Smooth muscle cell (in vitro differentiated cells): ENCODE results near the gene CHD6. TPM values are rescaled to one million over a fixed set of nuclear protein-coding genes. Genes with fewer than 3 reads are reported as not detected.

Experiments
- DNase-seq: peaks from one replicate; lab custom pipeline; 2025; ENCODE audit not compliant: unreplicated experiment; lab: John Stamatoyannopoulos, UW
- H2AFZ ChIP-seq: fragments of 200-600 bp; sonication (generic); 2 replicates; pipeline ENCODE4 v1.6.0; 2016; ENCODE audit warnings: antibody characterized with exemption, low read depth, mild to moderate bottlenecking
- H3F3A ChIP-seq: fragments of 200-600 bp; sonication (generic); 2 replicates; pipeline ENCODE4 v1.6.0; 2017; ENCODE audit warnings: antibody characterized with exemption, low read depth
- H3K27ac ChIP-seq: fragments of 200-600 bp; sonication (generic); 2 replicates; pipeline ENCODE4 v1.5.1; 2016; ENCODE audit warnings: low read depth, mild to moderate bottlenecking
- H3K27me3 ChIP-seq: fragments of 200-600 bp; sonication (generic); 2 replicates; pipeline ENCODE4 v1.6.1; 2016; ENCODE audit warnings: low read depth, mild to moderate bottlenecking
- H3K36me3 ChIP-seq: fragments of 200-600 bp; sonication (generic); 2 replicates; pipeline ENCODE4 v1.5.1; 2016; ENCODE audit warnings: low read depth
- H3K4me1 ChIP-seq: fragments of 200-600 bp; sonication (generic); 2 replicates; pipeline ENCODE4 v1.5.1; 2016; ENCODE audit warnings: low read depth
- H3K4me2 ChIP-seq: fragments of 200-600 bp; sonication (generic); 2 replicates; pipeline ENCODE4 v1.6.0; 2016; ENCODE audit warnings: mild to moderate bottlenecking
- H3K4me3 ChIP-seq: fragments of 200-600 bp; sonication (generic); 2 replicates; pipeline ENCODE4 v1.5.1; 2016; ENCODE audit warnings: mild to moderate bottlenecking
- H3K79me2 ChIP-seq: fragments of 200-600 bp; sonication (generic); 2 replicates; pipeline ENCODE4 v1.6.0; 2016; ENCODE audit warnings: low read depth, mild to moderate bottlenecking
- H3K9ac ChIP-seq: fragments of 200-600 bp; sonication (generic); 2 replicates; pipeline ENCODE4 v1.6.0; 2016; ENCODE audit warnings: low read depth
- H3K9me3 ChIP-seq: fragments of 200-600 bp; sonication (generic); replicated peaks from 2 replicates; pipeline ENCODE4 v1.5.1; 2016; ENCODE audit warnings: low read depth
- H4K20me1 ChIP-seq: fragments of 200-600 bp; sonication (generic); 2 replicates; pipeline ENCODE4 v1.6.0; 2016; ENCODE audit warnings: low read depth
- CTCF ChIP-seq: fragments of 200-600 bp; sonication (generic); IDR thresholded peaks from 2 replicates; pipeline ENCODE4 v1.5.1; 2017; ENCODE audit warnings: borderline replicate concordance, mild to moderate bottlenecking, antibody characterized with exemption; ENCODE audit not compliant: insufficient read depth, poor library complexity, severe bottlenecking
- WGBS: methylation state at CpG from one replicate; pipeline ENCODE4 v1.1.7; 2016; ENCODE audit warnings: low lambda C conversion rate; 5-methylcytosine and 5-hydroxymethylcytosine counted together
- polyA plus RNA-seq: library from polyadenylated mRNA; unstranded; fragments of >200 nt; fragmentation: Nextera tagmentation; extraction: Ambion mirVana; gene quantifications from 2 replicates; pipeline ENCODE4 v1.2.1, GENCODE V29; 2016
- total RNA-seq: library from RNA; depleted of rRNA; stranded (reverse); fragments of >200 nt; gene quantifications from 2 replicates; pipeline ENCODE4 v1.2.3, GENCODE V29; 2014

The CHD6 gene
- total and polyA plus RNA-seq, 2 experiments from 2014 or later = 41.7 to 47.8 TPM

- Histone ChIP-seq H3K79me2 (no peaks in the 10 kb centered on the region), H3K9ac (no peak overlapping the region), H4K20me1 (no peaks in the 10 kb centered on the region), H3K4me3 (no peak overlapping the region), H3K27me3 (no peaks in the 10 kb centered on the region), H2AFZ (no peak overlapping the region), H3K27ac (no peak overlapping the region), H3K4me1 (no peaks in the 10 kb centered on the region), H3K9me3 (no peaks in the 10 kb centered on the region), H3K36me3 (peaks cover 12% of the 10 kb centered on the region), H3F3A (no peaks in the 10 kb centered on the region), H3K4me2 (no peak overlapping the region)
- no peak for DNase-seq
- no peak for TF ChIP-seq CTCF
- WGBS = 97% methylated on average over 2 of the region's 2 CpGs
These were observed 159.4 kb downstream of the CHD6 start for GRCh38 chr20:41458761-41459160.

- no peak overlapping the region for H3K9ac ChIP-seq
- WGBS = 98% methylated on average over 17 of the region's 17 CpGs
- H3K4me2 ChIP-seq = no peak overlapping the region
- no peak for DNase-seq
- H3K9me3 ChIP-seq = no peaks in the 10 kb centered on the region
- H3K36me3 ChIP-seq = peaks cover 10% of the 10 kb centered on the region
- no peaks in the 10 kb centered on the region for H3F3A ChIP-seq
- H4K20me1 ChIP-seq = no peaks in the 10 kb centered on the region
- H3K4me3 ChIP-seq = no peak overlapping the region
- H2AFZ ChIP-seq = no peak overlapping the region
- H3K27ac ChIP-seq = no peak overlapping the region
- H3K4me1 ChIP-seq = no peaks in the 10 kb centered on the region
- TF ChIP-seq CTCF = no peak
- H3K27me3 ChIP-seq = no peaks in the 10 kb centered on the region
- no peaks in the 10 kb centered on the region for H3K79me2 ChIP-seq
These were observed 160.9 kb downstream of the CHD6 start for GRCh38 chr20:41457173-41457857.

- Histone ChIP-seq H3F3A (no peaks in the 10 kb centered on the region), H3K79me2 (no peaks in the 10 kb centered on the region), H3K9me3 (no peaks in the 10 kb centered on the region), H3K9ac (no peak overlapping the region), H2AFZ (no peak overlapping the region), H3K4me1 (no peaks in the 10 kb centered on the region), H3K27me3 (no peaks in the 10 kb centered on the region), H3K27ac (no peak overlapping the region), H3K36me3 (peaks cover 17% of the 10 kb centered on the region), H3K4me2 (no peak overlapping the region), H3K4me3 (no peak overlapping the region), H4K20me1 (no peaks in the 10 kb centered on the region)
- DNase-seq = no peak
- no peak for TF ChIP-seq CTCF
These were observed 161.8 kb downstream of the CHD6 start for GRCh38 chr20:41456351-41456750.

GRCh38 chr20:41454250-41454649, 163.9 kb downstream of the CHD6 start:
- Histone ChIP-seq H3F3A (no peaks in the 10 kb centered on the region), H3K4me3 (no peak overlapping the region), H3K36me3 (peaks cover 31% of the 10 kb centered on the region), H3K4me1 (no peaks in the 10 kb centered on the region), H3K79me2 (no peaks in the 10 kb centered on the region), H3K9ac (no peak overlapping the region), H3K4me2 (no peak overlapping the region), H3K9me3 (no peaks in the 10 kb centered on the region), H2AFZ (no peak overlapping the region), H3K27ac (no peak overlapping the region), H4K20me1 (no peaks in the 10 kb centered on the region), H3K27me3 (no peaks in the 10 kb centered on the region)
- DNase-seq = no peak
- TF ChIP-seq CTCF = no peak
